Mucosa of gallbladder (tissue), 1 donor: ENCODE data around the gene PDZD11. TPM values are rescaled to one million over a fixed set of nuclear protein-coding genes. Genes with fewer than 3 reads are reported as not detected.
"Not testable (repeated sequence)": the region's sequence is repeated elsewhere in the genome, so short reads cannot be mapped to it uniquely, and the experiment has no call there.

Experiments
- DNase-seq: peaks from one replicate; pipeline ENCODE4 v3.0.0-alpha.2; 2020; ENCODE audit warnings: low spot score
- total RNA-seq: library from RNA; stranded (reverse); gene quantifications from one replicate; pipeline ENCODE4 v1.2.1, GENCODE V29; 2021
- donor health status: DM: no; HTN: no; CAD: no.

Gene PDZD11
- 38.9 TPM for total RNA-seq

GRCh38 chrX:70289793-70290770 is at the start of gene PDZD11, which contains the start of gene KIF4A:
Gene PDZD11 (minus strand): TSS chrX:70289927. CDS start chrX:70289341, 586 bp downstream.
Gene KIF4A (plus strand): TSS chrX:70290104. CDS start chrX:70290459, 355 bp downstream.
- peak; percentile 77 for DNase-seq

GRCh38 chrX:70338290-70338689 is 48.6 kb upstream of the PDZD11 start:
- no peak for DNase-seq

GRCh38 chrX:70336767-70337166 is 47.0 kb upstream of the PDZD11 start:
- DNase-seq, result no peak

- DNase-seq, result no peak
Observed at GRCh38 chrX:70332600-70332999, 42.9 kb upstream of the PDZD11 start.

- no peak for DNase-seq
Observed at GRCh38 chrX:70331161-70331560, 41.4 kb upstream of the PDZD11 start.

GRCh38 chrX:70324326-70324725 is 34.6 kb upstream of the PDZD11 start:
- no peak for DNase-seq

GRCh38 chrX:70323628-70324027 is 33.9 kb upstream of the PDZD11 start:
- not testable (repeated sequence) for DNase-seq

GRCh38 chrX:70322784-70323183 is 33.1 kb upstream of the PDZD11 start:
- DNase-seq, result no peak

GRCh38 chrX:70313503-70313902 is 23.8 kb upstream of the PDZD11 start:
- DNase-seq, result no peak

- no peak for DNase-seq
Observed at GRCh38 chrX:70301716-70302115, 12.0 kb upstream of the PDZD11 start.

- no peak for DNase-seq
Observed at GRCh38 chrX:70293621-70294020, 3.9 kb upstream of the PDZD11 start.

GRCh38 chrX:70292788-70293187 is 3.1 kb upstream of the PDZD11 start:
- no peak for DNase-seq

GRCh38 chrX:70289168-70289792 is 447 bp downstream of the PDZD11 start:
- DNase-seq, result no peak

- no peak for DNase-seq
Observed at GRCh38 chrX:70281951-70282350, 7.8 kb downstream of the PDZD11 start, which contains the start of gene RAB41. Gene RAB41 (plus strand): TSS chrX:70282172. CDS start chrX:70282218, 46 bp downstream.

- DNase-seq, result no peak
Observed at GRCh38 chrX:70280573-70280972, 9.2 kb downstream of the PDZD11 start.

- DNase-seq, result no peak
Observed at GRCh38 chrX:70279081-70279480, 10.6 kb downstream of the PDZD11 start.

GRCh38 chrX:70274029-70274428 is 15.7 kb downstream of the PDZD11 start:
- DNase-seq, result not testable (repeated sequence)

- no peak for DNase-seq
Observed at GRCh38 chrX:70268034-70268433, 21.7 kb downstream of the PDZD11 start, which contains the start of gene ARR3. Gene ARR3 (plus strand): TSS chrX:70268334. CDS start chrX:70269386, 1,052 bp downstream.

- no peak for DNase-seq
Observed at GRCh38 chrX:70264784-70265183, 24.9 kb downstream of the PDZD11 start.

GRCh38 chrX:70262952-70263567 is 26.7 kb downstream of the PDZD11 start:
- peak; percentile 27 for DNase-seq

- DNase-seq, result no peak
Observed at GRCh38 chrX:70260104-70260503, 29.6 kb downstream of the PDZD11 start, which contains the start of gene P2RY4. Gene P2RY4 (minus strand): TSS chrX:70260204. CDS start chrX:70259624, 580 bp downstream.
